ENCODE measurements around the gene TRDN. TPM values are rescaled to one million over a fixed set of nuclear protein-coding genes. Genes with fewer than 3 reads are reported as not detected.
"Not testable (repeated sequence)": the region's sequence is repeated elsewhere in the genome, so short reads cannot be mapped to it uniquely, and the experiment has no call there.

TRDN gene
- total RNA-seq, 1 donor from 2014 or later: not detected

DNA sequence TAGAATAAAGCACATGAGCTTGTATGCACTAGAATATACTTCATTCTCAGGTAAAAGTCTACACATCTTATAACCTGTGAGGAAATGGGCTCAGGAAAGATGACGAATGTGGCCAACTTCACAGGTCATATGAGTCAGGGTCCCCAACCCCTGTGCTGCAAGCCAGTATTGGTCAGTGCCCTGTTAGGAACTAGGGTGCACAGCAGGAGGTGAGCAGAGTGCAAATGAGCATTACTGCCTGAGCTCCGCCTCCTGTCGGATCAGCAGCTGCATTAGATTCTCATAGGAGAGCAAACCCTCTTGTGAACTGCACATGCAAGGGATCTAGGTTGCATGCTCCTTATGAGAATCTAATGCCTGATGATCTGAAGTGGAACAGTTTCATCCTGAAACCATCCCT is 182.3 kb downstream of the TRDN start:
- H3K4me3 Mint-ChIP-seq: no peak overlapping the region
- no peaks in the 10 kb centered on the region for H3K27me3 Mint-ChIP-seq (ENCODE audit: low read depth)
- no peak overlapping the region for H3K27ac Mint-ChIP-seq (ENCODE audit: unreplicated experiment)

DNA sequence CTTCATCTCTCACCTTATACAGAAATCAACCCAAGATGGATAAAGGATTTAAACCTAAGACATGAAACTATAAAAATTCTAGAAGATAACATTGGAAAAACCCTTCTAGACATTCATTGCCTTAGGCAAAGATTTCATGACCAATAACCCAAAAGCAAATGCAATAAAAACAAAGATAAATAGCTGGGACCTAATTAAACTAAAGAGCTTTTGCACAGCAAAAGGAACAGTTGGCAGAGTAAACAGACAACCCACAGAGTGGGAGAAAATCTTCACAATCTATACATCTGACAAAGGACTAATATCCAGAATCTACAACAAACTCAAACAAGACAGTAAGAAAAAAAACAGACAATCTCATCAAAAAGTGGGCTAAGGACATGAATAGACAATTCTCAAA is 183.7 kb downstream of the TRDN start:
- not testable (repeated sequence) for H3K4me1 Mint-ChIP-seq; H3K27me3 Mint-ChIP-seq (ENCODE audit: low read depth)

More for the DNA sequence above, 182.3 kb downstream of the TRDN start:
- TF ChIP-seq, protein P1, sequence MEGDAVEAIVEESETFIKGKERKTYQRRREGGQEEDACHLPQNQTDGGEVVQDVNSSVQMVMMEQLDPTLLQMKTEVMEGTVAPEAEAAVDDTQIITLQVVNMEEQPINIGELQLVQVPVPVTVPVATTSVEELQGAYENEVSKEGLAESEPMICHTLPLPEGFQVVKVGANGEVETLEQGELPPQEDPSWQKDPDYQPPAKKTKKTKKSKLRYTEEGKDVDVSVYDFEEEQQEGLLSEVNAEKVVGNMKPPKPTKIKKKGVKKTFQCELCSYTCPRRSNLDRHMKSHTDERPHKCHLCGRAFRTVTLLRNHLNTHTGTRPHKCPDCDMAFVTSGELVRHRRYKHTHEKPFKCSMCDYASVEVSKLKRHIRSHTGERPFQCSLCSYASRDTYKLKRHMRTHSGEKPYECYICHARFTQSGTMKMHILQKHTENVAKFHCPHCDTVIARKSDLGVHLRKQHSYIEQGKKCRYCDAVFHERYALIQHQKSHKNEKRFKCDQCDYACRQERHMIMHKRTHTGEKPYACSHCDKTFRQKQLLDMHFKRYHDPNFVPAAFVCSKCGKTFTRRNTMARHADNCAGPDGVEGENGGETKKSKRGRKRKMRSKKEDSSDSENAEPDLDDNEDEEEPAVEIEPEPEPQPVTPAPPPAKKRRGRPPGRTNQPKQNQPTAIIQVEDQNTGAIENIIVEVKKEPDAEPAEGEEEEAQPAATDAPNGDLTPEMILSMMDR (conservative IDR thresholded peaks at IDR 0.05): no peak
- no peak for DNase-seq (ENCODE audit: low read depth, low spot score)
- Mint-ChIP-seq H3K4me1 (no peaks in the 10 kb centered on the region), H3K9me3 (peaks cover 17% of the 10 kb centered on the region), H3K36me3 (ENCODE audit: low read depth) (peaks cover 12% of the 10 kb centered on the region)

DNA sequence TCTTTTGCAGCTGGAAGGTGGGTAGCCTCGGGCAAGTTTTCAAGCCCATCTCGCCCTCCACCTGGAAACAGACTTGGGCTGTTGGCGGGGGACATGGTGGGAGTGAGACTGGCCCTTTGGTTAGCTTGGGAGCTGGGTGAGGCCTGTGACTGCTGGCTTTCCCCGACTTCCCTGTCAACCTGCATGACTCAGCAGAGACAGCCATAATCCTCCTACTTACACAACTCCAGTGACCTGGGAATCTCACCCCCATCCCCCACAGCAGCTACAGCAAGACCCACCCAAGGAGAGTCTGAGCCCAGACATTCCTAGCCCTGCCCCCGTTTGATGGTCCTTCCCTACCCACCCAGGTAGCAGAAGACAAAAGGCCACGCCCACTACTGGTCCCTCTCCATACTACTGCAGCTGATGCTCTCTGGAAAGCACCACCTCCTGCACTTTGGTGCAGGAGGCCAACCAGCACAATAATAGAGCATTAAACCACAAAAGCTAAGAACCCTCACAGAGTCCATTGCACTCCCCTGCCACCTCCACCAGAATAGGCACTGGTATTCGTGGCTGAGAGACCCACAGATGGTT is 188.4 kb downstream of the TRDN start:
- peaks cover 8% of the 10 kb centered on the region for H3K36me3 Mint-ChIP-seq (ENCODE audit: low read depth)
- no peak overlapping the region for H3K4me3 Mint-ChIP-seq
- peaks cover 5% of the 10 kb centered on the region for H3K4me1 Mint-ChIP-seq
- no peak for DNase-seq (ENCODE audit: low read depth, low spot score)
- H3K27ac Mint-ChIP-seq (ENCODE audit: unreplicated experiment): no peak overlapping the region
- TF ChIP-seq, protein P1 (conservative IDR thresholded peaks at IDR 0.05): no peak
- H3K9me3 Mint-ChIP-seq: peaks cover 11% of the 10 kb centered on the region
- H3K27me3 Mint-ChIP-seq (ENCODE audit: low read depth): no peaks in the 10 kb centered on the region

More for the DNA sequence above, 183.7 kb downstream of the TRDN start:
- not testable (repeated sequence) for H3K4me3 Mint-ChIP-seq; H3K27ac Mint-ChIP-seq (ENCODE audit: unreplicated experiment); DNase-seq (ENCODE audit: low read depth, low spot score)
- peaks cover 17% of the 10 kb centered on the region for H3K9me3 Mint-ChIP-seq
- H3K36me3 Mint-ChIP-seq (ENCODE audit: low read depth): peaks cover 14% of the 10 kb centered on the region

DNA sequence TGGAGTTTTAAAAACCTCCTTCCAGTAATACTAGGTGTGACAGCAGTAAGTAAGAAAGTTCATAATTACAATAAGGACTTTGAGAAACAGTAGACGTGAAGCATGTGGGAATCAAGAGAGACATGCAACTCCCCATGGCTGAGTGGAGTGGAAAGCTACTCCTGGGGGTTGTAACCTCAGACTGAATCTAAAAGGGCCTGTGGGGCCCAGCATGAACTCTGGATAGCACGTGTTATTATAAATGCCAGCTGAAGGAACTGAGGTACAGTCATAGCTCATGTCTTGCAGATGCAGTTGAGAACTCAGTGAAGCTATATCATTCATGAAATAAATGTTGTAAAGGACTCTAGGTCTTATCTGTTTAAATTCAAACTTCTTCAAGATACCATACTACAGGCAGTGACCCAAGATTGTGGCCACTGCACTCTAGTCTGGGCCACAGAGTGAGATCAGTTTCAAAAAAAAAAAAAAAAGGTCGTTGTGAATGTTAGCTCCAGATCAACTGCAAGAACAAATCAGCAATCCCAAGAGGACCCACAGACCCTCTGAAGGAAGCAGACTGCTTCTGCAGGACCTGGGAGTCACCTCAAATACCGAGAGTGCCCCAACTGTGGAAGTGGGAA is 189.3 kb downstream of the TRDN start:
- no peak for DNase-seq (ENCODE audit: low read depth, low spot score)
- Mint-ChIP-seq H3K4me3 (no peak overlapping the region), H3K36me3 (ENCODE audit: low read depth) (peaks cover 4% of the 10 kb centered on the region), H3K27me3 (ENCODE audit: low read depth) (no peaks in the 10 kb centered on the region), H3K4me1 (peaks cover 5% of the 10 kb centered on the region), H3K9me3 (peaks cover 2% of the 10 kb centered on the region), H3K27ac (ENCODE audit: unreplicated experiment) (no peak overlapping the region)
- TF ChIP-seq, protein P1 (conservative IDR thresholded peaks at IDR 0.05): no peak

DNA sequence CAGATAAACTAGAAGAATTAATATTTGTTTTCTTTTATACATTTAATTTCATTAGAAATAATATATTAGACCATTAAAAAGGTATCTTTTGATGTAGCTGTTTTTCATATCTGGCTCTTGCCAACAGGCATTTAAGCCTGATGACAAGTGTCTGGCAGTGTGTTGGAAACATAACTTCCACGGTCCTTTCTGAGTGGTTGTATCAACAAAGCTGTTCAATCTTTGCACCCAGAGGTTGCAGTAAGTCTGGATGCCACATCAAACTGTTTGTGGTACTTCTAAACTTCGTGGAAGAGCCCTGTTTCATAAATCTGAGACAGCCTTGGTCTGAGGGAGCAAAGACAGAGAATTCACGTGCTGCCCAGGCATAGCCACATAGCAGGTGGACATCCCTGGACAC is 197.4 kb downstream of the TRDN start:
- H3K9me3 Mint-ChIP-seq: no peaks in the 10 kb centered on the region
- no peak overlapping the region for H3K27ac Mint-ChIP-seq (ENCODE audit: unreplicated experiment)
- H3K4me3 Mint-ChIP-seq: no peak overlapping the region
- no peaks in the 10 kb centered on the region for H3K36me3 Mint-ChIP-seq (ENCODE audit: low read depth)
- TF ChIP-seq, protein P1 (conservative IDR thresholded peaks at IDR 0.05): no peak
- no peak for DNase-seq (ENCODE audit: low read depth, low spot score)
- H3K4me1 Mint-ChIP-seq: peaks cover 4% of the 10 kb centered on the region
- H3K27me3 Mint-ChIP-seq (ENCODE audit: low read depth): no peaks in the 10 kb centered on the region

DNA sequence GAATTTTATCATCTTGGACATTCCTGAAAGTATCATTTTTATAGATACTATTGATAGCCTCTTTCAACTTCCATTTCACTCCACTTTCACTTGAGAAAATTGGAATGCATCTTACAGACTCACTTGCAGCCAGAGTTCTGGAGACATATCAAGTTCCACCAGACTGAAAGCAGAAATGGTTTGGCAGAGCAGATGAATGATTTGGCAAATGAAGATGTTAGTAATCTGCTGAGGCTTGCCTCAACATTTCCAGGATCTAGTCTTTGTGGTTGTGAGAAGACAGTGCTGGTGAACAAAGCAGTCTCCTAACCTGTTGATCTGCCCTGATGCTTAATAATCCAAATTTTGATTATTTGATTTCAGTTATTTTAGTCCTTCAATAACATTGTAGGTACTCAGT is 202.6 kb downstream of the TRDN start:
- no peak for DNase-seq (ENCODE audit: low read depth, low spot score)
- TF ChIP-seq, protein P1 (conservative IDR thresholded peaks at IDR 0.05): no peak
- no peak overlapping the region for H3K27ac Mint-ChIP-seq (ENCODE audit: unreplicated experiment)
- no peak overlapping the region for H3K4me3 Mint-ChIP-seq
- no peaks in the 10 kb centered on the region for H3K36me3 Mint-ChIP-seq (ENCODE audit: low read depth)
- H3K9me3 Mint-ChIP-seq: no peaks in the 10 kb centered on the region
- H3K4me1 Mint-ChIP-seq: no peaks in the 10 kb centered on the region
- H3K27me3 Mint-ChIP-seq (ENCODE audit: low read depth): no peaks in the 10 kb centered on the region

Data from neural crest cell (in vitro differentiated cells).